Left lung (tissue), 10 donors: ENCODE results near the gene UBE2M. TPM values are rescaled to one million over a fixed set of nuclear protein-coding genes. Genes with fewer than 3 reads are reported as not detected.
A peak's percentile ranks its signal among the peaks of the same experiment; 100 is the strongest.

Experiments used
- ATAC-seq: fragments of 200-7000 bp; cut with Tn5 transposase; one replicate; pipeline ENCODE4 v1.9.1; 2020; ENCODE audit warnings: moderate library complexity
- DNase-seq, 4 donors: peaks; one replicate each; pipeline ENCODE4 v3.0.0-alpha.2; 2013 to 2020
- H3K27ac ChIP-seq, 2 donors: fragments of 200-600 bp; sonication (generic) in 1 of 2; one replicate each; pipeline versions ENCODE4 v1.5.0 to v1.8.0; 2020 to 2021
- H3K27me3 ChIP-seq, 2 donors: fragments of 200-600 bp; sonication (generic) in 1 of 2; one replicate each; pipeline versions ENCODE4 v1.5.0 to v1.8.0; 2020 to 2021
- H3K36me3 ChIP-seq, 2 donors: fragments of 200-600 bp; sonication (generic) in 1 of 2; one replicate each; pipeline versions ENCODE4 v1.5.0 to v1.8.0; 2020 to 2021
- H3K4me1 ChIP-seq, 2 donors: fragments of 200-600 bp; one replicate each; pipeline ENCODE4 v1.8.0; 2021
- H3K4me3 ChIP-seq, 2 donors: fragments of 200-600 bp; sonication (generic) in 1 of 2; one replicate each; pipeline versions ENCODE4 v1.5.0 to v1.8.0; 2020 to 2021; ENCODE audit warnings: mild to moderate bottlenecking in 1 of 2
- H3K9me3 ChIP-seq, 2 donors: fragments of 200-600 bp; sonication (generic) in 1 of 2; one replicate each; pipeline versions ENCODE4 v1.5.0 to v1.8.0; 2020 to 2021
- CTCF ChIP-seq, 2 donors: fragments of 200-600 bp; sonication (generic) in 1 of 2; IDR thresholded peaks; one replicate each; pipeline versions ENCODE4 v1.5.0 to v1.8.0; 2021; ENCODE audit warnings: antibody characterized with exemption in 2 of 2
- intact Hi-C, 2 donors: fragments of 100-400 bp; cut with DNase I; formaldehyde crosslinking; loops; one replicate each; pipeline versions ENCODE4 v1.11.2 to v1.14.2; 2022
- polyA plus RNA-seq, 6 donors: library from polyadenylated mRNA; unstranded; fragments of 120-200 nt; gene quantifications; one replicate each; pipeline ENCODE4 v1.2.1, GENCODE V29; 2013; ENCODE audit not compliant: insufficient read length in 6 of 6
- total RNA-seq, 2 donors: library from RNA; stranded (reverse); fragmentation: NEBNext Ultra II Directional; extraction: Animal tissue kit (Norgen Biotek cat#: 25700); gene quantifications; one replicate each; pipeline ENCODE4 v1.2.1, GENCODE V29; 2021
- donor health status: DM: no; HTN: yes; CAD: no.
- donor health status: DM: no; HTN: no; CAD: no.

Gene UBE2M
- total and polyA plus RNA-seq, 8 donors: 54.9 to 85.9 (median 74.0) TPM

- no peak for TF ChIP-seq CTCF (IDR thresholded peaks at IDR 0.05)
- ATAC-seq: no peak
Observed at GRCh38 chr19:58585442-58586132, 27.2 kb upstream of the UBE2M start.

GRCh38 chr19:58584498-58585441 is 26.4 kb upstream of the UBE2M start:
- Histone ChIP-seq H3K4me1 (peaks cover 0 to 11% of the 10 kb centered on the region in 2 donors), H3K27me3 (no peaks in the 10 kb centered on the region), H3K36me3 (peaks cover 0 to 28% of the 10 kb centered on the region in 2 donors), H3K27ac (no peak overlapping the region), H3K9me3 (no peaks in the 10 kb centered on the region), H3K4me3 (no peak overlapping the region)
- DNase-seq: no peak
- intact Hi-C loops: no loop called here
- no peak for ATAC-seq
- TF ChIP-seq CTCF (IDR thresholded peaks at IDR 0.05): no peak

More at GRCh38 chr19:58585442-58586132, 27.2 kb upstream of the UBE2M start:
- H3K36me3 ChIP-seq: peaks cover 0 to 28% of the 10 kb centered on the region in 2 donors
- H3K27ac ChIP-seq: no peak overlapping the region
- H3K4me3 ChIP-seq: no peak overlapping the region
- no peak for DNase-seq
- no peaks in the 10 kb centered on the region for H3K27me3 ChIP-seq
- intact Hi-C loops: no loop called here
- no peaks in the 10 kb centered on the region for H3K9me3 ChIP-seq
- peaks cover 0 to 10% of the 10 kb centered on the region in 2 donors for H3K4me1 ChIP-seq

- intact Hi-C loops: no loop called here
- Histone ChIP-seq H3K27me3 (no peaks in the 10 kb centered on the region), H3K4me1 (peaks cover 0 to 11% of the 10 kb centered on the region in 2 donors), H3K36me3 (peaks cover 0 to 28% of the 10 kb centered on the region in 2 donors), H3K4me3 (no peak overlapping the region), H3K9me3 (no peaks in the 10 kb centered on the region), H3K27ac (no peak overlapping the region)
- TF ChIP-seq CTCF (IDR thresholded peaks at IDR 0.05): no peak
- no peak for ATAC-seq
- DNase-seq: no peak
Observed at GRCh38 chr19:58582985-58583384, 24.6 kb upstream of the UBE2M start.

- Histone ChIP-seq H3K27ac (peak overlapping the region; percentile 20 to 48), H3K4me3 (no peak overlapping the region), H3K9me3 (no peaks in the 10 kb centered on the region), H3K27me3 (no peaks in the 10 kb centered on the region), H3K36me3 (peaks cover 0 to 28% of the 10 kb centered on the region in 2 donors), H3K4me1 (peaks cover 0 to 18% of the 10 kb centered on the region in 2 donors)
- TF ChIP-seq CTCF (IDR thresholded peaks at IDR 0.05): peak; percentile 89 to 96
- DNase-seq (peak; percentile 73 to 95 (median 88)), ATAC-seq (peak; percentile 99)
- intact Hi-C loops: no loop called here
Observed at GRCh38 chr19:58581227-58582141, 23.1 kb upstream of the UBE2M start.
